ENCODE results near the gene PRTG.
"Not testable (repeated sequence)": the region's sequence is repeated elsewhere in the genome, so short reads cannot be mapped to it uniquely, and the experiment has no call there.

The PRTG gene, protein sequence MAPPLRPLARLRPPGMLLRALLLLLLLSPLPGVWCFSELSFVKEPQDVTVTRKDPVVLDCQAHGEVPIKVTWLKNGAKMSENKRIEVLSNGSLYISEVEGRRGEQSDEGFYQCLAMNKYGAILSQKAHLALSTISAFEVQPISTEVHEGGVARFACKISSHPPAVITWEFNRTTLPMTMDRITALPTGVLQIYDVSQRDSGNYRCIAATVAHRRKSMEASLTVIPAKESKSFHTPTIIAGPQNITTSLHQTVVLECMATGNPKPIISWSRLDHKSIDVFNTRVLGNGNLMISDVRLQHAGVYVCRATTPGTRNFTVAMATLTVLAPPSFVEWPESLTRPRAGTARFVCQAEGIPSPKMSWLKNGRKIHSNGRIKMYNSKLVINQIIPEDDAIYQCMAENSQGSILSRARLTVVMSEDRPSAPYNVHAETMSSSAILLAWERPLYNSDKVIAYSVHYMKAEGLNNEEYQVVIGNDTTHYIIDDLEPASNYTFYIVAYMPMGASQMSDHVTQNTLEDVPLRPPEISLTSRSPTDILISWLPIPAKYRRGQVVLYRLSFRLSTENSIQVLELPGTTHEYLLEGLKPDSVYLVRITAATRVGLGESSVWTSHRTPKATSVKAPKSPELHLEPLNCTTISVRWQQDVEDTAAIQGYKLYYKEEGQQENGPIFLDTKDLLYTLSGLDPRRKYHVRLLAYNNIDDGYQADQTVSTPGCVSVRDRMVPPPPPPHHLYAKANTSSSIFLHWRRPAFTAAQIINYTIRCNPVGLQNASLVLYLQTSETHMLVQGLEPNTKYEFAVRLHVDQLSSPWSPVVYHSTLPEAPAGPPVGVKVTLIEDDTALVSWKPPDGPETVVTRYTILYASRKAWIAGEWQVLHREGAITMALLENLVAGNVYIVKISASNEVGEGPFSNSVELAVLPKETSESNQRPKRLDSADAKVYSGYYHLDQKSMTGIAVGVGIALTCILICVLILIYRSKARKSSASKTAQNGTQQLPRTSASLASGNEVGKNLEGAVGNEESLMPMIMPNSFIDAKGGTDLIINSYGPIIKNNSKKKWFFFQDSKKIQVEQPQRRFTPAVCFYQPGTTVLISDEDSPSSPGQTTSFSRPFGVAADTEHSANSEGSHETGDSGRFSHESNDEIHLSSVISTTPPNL

GRCh38 chr15:55742927-55743728, at the start of gene PRTG:
Gene PRTG, minus strand, starts transcription at chr15:55743152. Its CDS starts 221 bp downstream, at chr15:55742931.
- DNase-seq (ENCODE audit: low spot score): no peak

GRCh38 chr15:55791551-55792400, 48.8 kb upstream of the PRTG start:
- DNase-seq (ENCODE audit: low spot score): no peak

DNA sequence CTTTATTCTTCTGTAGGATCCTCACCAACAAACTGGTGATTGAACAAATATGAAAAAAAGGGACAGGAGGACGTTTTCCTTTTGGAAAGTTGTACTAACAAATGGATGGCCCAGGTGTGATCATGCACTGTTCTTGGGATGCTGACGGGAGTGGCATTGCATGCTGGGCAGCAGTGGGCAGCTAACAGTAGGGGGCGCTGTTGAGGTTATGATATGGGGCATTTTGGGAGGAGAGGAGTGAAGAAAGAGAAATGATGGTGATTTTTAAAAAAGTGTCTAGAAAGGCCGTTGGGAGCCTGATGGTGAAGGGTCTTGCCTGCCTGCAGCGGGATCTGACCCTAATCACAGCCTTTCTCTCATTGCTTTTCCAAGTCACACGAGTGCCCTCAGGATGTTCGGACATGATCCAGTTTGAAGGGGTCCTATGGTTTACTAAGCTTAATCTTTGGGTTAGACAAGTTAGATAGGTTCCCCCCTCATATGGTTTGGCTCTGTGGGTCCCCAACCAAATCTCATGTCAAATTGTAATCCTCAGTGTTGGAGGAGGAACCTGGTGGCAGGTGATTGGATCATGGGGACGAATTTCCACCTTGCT, 46.2 kb upstream of the PRTG start:
- no peak for DNase-seq (ENCODE audit: low spot score)

DNA sequence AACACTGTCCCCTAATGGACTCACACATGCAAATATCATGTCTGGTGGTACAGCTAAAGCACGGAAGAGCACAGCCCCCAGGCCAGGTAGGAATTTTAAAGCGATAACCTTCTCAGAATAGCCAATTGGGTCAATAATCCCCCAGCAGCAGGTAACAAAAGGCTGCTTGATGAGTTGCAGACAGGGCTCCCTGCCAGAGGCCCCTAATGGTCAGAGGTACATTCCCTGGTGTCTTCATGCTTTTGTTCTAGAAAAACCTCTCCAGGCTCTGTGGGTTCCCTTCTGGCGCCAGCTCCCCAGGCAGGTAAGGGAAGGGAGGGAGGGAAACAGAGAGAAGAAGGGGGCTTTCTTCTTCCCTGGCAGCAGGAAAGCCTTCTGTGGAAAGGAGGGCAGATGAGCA, 43.4 kb upstream of the PRTG start:
- no peak for DNase-seq (ENCODE audit: low spot score)

GRCh38 chr15:55785593-55785992, 42.6 kb upstream of the PRTG start:
- not testable (repeated sequence) for DNase-seq (ENCODE audit: low spot score)

DNA sequence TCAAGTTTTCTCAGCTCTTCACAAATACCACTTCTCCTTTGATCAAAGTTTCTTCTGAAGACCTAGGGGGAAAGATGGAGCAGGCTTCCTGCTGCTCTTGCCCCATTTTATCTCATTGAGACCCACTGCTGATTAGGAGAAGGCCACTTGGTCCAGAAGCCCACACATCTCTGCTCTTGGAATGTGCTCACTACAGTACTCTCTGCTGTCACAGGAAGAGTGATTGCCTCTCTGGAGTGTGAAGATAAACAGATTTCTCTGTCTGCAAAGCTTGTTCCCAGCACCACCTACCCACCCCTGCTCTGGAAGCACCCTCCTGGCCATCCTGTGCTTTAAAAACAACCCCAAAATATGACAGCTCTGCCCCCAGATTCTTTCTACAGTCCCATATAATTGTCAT, 41.3 kb upstream of the PRTG start:
- DNase-seq (ENCODE audit: low spot score): no peak

- no peak for DNase-seq (ENCODE audit: low spot score)
Observed at GRCh38 chr15:55782901-55783300, 39.9 kb upstream of the PRTG start.

GRCh38 chr15:55780292-55780691, 37.3 kb upstream of the PRTG start:
- no peak for DNase-seq (ENCODE audit: low spot score)

DNA sequence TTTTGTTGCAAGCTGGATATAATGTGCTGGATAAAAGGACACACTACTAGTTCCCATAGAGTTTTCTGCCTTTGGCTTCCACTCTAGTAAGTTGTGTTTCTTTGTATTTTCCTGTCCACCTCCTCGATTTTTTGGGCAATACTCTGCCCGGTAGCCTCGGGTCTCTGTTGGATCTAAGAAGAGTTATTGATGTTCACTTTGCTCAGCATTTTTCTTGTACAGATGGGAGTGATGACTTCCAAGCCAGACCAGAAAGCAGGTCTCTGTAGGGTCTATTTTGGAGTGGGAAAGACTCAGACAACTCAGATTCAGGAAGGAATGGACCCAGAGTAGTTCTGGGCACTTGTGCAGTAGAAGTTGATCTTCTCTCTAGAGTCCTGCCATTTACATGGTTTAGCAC, 36.0 kb upstream of the PRTG start:
- DNase-seq (ENCODE audit: low spot score): no peak

DNA sequence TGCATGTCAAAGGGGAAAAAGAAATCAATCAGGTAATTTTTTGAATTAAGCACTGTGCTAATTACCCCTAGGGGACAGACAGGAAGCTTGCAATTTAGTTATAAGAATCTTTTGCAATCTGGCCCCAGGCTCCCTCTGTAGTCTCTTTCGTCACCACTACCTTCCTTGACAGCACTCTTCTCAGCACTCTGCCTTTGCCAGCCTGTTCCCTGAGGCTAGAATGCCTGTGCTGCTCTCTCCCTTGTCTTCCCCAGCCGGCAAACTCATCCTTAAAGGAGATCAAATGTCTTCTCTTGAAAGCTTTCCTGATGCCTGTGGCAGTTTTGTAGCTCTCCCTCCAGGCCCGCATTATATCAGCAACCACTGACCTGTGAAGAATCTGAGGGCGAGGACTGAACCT, 32.4 kb upstream of the PRTG start:
- no peak for DNase-seq (ENCODE audit: low spot score)

GRCh38 chr15:55774113-55774970, 31.4 kb upstream of the PRTG start:
- DNase-seq (ENCODE audit: low spot score): peak; percentile 7

- DNase-seq (ENCODE audit: low spot score): no peak
Observed at GRCh38 chr15:55770806-55771205, 27.9 kb upstream of the PRTG start.

GRCh38 chr15:55770261-55770660, 27.3 kb upstream of the PRTG start:
- DNase-seq (ENCODE audit: low spot score): no peak

DNA sequence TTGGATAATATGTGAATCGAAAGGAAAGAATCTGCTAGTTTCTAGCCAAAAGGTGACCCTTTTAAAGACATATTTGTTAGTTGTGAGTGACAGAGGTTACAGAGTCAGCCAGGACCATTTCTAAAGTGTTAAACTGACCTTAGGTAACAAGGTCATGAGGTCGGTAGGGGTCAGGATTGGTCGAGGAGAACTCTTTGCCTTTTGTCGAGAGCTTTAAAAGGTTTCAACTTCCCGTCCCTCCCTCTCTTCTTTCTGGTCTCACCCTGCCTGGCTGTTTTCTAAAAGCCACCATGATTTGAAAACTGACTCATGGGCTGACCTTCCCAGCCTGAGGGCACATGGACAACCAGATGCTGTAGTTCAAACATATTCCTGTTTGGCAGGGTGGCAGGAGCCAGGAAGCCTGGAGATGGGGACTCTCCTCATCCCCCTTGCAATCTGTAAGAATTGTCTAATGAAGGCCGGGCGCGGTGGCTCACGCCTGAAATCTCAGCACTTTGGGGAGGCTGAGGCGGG, 25.8 kb upstream of the PRTG start:
- no peak for DNase-seq (ENCODE audit: low spot score)

DNA sequence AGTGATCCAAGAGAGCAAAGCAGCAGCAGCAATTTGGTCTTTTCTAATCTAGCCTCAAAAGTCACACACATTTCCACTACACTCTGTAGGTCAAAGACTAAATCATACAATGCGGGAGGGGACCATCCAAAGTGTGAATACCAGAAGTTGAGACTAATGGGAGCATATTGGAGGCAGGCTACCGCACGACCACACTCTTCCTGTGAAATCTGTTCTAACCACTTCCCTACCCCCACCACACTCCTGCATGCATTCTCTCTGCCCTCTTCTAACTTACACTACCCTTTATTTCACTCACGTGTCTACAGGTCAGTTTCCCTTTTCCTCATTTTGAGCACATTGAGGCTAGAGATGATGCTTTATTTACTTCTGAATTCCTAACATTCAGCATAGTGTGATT, 23.7 kb upstream of the PRTG start:
- no peak for DNase-seq (ENCODE audit: low spot score)

- DNase-seq (ENCODE audit: low spot score): no peak
Observed at GRCh38 chr15:55764398-55764797, 21.4 kb upstream of the PRTG start.

- no peak for DNase-seq (ENCODE audit: low spot score)
Observed at GRCh38 chr15:55758580-55758986, 15.6 kb upstream of the PRTG start.

GRCh38 chr15:55753433-55753832, 10.5 kb upstream of the PRTG start:
- not testable (repeated sequence) for DNase-seq (ENCODE audit: low spot score)

GRCh38 chr15:55750706-55751105, 7.8 kb upstream of the PRTG start:
- no peak for DNase-seq (ENCODE audit: low spot score)

Measured in pons (tissue), 1 donor.